Testis (tissue), 2 donors: ENCODE measurements around the gene LRFN2.

Experiments
- CTCF ChIP-seq, 3 experiments: fragments of 450-650 bp in 2 of 3; fragments of 200-600 bp in 1 of 3; sonication (generic) in 1 of 3; IDR thresholded peaks; one replicate each; pipeline ENCODE4 v1.5.1; 2016 to 2019; ENCODE audit warnings: antibody characterized with exemption in 3 of 3, mild to moderate bottlenecking in 2 of 3, moderate library complexity in 1 of 3
- POLR2A ChIP-seq: fragments of 450-650 bp; IDR thresholded peaks from one replicate; pipeline ENCODE4 v1.6.1; 2017; ENCODE audit warnings: antibody characterized with exemption, mild to moderate bottlenecking, moderate library complexity

- no peak for TF ChIP-seq CTCF (IDR thresholded peaks at IDR 0.05)
- TF ChIP-seq POLR2A = no peak
These were observed 28.1 kb downstream of the LRFN2 start for GRCh38 chr6:40559056-40559455.
